ENCODE data around the gene SPG11.

DNA sequence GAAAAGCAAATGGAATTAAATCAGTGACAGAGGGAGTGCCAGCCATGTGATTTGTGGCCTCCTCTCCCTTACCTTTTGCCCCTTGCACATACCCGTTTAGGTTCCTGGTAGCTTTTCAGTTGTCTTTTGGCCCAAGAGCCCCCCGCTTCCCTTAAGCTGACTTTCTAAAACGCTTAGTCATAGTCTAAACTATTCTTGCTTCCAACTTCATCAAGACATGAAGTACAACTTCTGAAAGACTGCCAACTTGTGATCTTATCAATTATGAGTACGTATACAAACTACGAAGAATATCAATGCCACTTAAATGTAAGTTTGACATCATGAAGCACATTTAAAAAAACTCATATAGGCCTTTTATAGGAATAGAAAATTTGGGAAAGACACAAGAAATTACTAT lies 64.6 kb downstream of the SPG11 start:
- TF ChIP-seq CTCF (IDR thresholded peaks at IDR 0.05; ENCODE audit: low read depth, low read length) (no peak), EZH2phosphoT487 (IDR thresholded peaks at IDR 0.05; ENCODE audit: low read depth) (no peak)

Measured in OCI-LY3 (cell line).